SH-SY5Y (cell line): Measurements from ENCODE around the gene CFD.

Experiments used
- GATA2 ChIP-seq: IDR thresholded peaks from 2 replicates; pipeline ENCODE4 v1.6.1; 2011; ENCODE audit warnings: mild to moderate bottlenecking, low read depth, low read length
- GATA3 ChIP-seq: IDR thresholded peaks from 2 replicates; pipeline ENCODE4 v1.6.1; 2011; ENCODE audit warnings: low read depth, mild to moderate bottlenecking, low read length, moderate library complexity

DNA sequence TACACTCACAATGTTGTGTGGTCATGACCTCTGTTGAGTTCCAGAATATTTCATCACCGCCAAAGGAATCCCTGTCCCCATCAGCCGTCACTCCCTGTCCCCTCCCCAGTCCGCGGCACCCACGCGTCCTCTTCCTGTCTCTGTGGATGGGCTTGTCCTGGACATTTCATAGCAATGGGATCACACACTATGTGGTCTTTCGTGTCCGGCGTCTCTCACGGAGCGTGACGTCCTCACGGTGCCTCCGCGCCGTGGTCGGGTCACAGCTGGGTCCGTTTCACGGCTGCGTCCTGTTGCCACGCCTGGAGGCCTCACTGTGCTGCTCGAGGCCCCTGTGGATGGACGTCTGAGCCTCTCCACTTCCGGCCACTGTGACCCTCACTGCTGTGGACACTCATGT, 25.2 kb upstream of the CFD start:
- TF ChIP-seq GATA2 (no peak), GATA3 (no peak)
